HEK293 (cell line): ENCODE measurements around the gene CCND1.

Experiments
- CTCF ChIP-seq: fragments of 450-650 bp; formaldehyde crosslinking; IDR thresholded peaks from 2 replicates; pipeline ENCODE4 v1.5.1; 2016; ENCODE audit warnings: missing biosample characterization, missing genetic modification characterization
- REST ChIP-seq: fragments of 450-650 bp; formaldehyde crosslinking; IDR thresholded peaks from 2 replicates; pipeline ENCODE4 v1.5.1; 2016; ENCODE audit warnings: missing biosample characterization, missing genetic modification characterization
- YY1 ChIP-seq: fragments of 450-650 bp; formaldehyde crosslinking; IDR thresholded peaks from 2 replicates; pipeline ENCODE4 v1.5.1; 2018; ENCODE audit warnings: missing biosample characterization, missing genetic modification characterization
- ZBTB10 ChIP-seq: fragments of 450-650 bp; formaldehyde crosslinking; IDR thresholded peaks from 2 replicates; pipeline ENCODE4 v1.5.1; 2016; ENCODE audit warnings: missing biosample characterization, missing genetic modification characterization
- ZNF133 ChIP-seq: fragments of 450-650 bp; formaldehyde crosslinking; IDR thresholded peaks from 2 replicates; pipeline ENCODE4 v1.5.1; 2016; ENCODE audit warnings: missing biosample characterization, missing genetic modification characterization
- ZNF146 ChIP-seq: fragments of 450-650 bp; formaldehyde crosslinking; IDR thresholded peaks from 2 replicates; pipeline ENCODE4 v1.5.1; 2016; ENCODE audit warnings: missing biosample characterization, missing genetic modification characterization
- ZNF580 ChIP-seq: fragments of 450-650 bp; formaldehyde crosslinking; IDR thresholded peaks from 2 replicates; pipeline ENCODE4 v1.5.1; 2016; ENCODE audit warnings: missing biosample characterization, missing genetic modification characterization
- ZNF610 ChIP-seq: fragments of 450-650 bp; formaldehyde crosslinking; IDR thresholded peaks from 2 replicates; pipeline ENCODE4 v1.5.1; 2016; ENCODE audit warnings: missing biosample characterization, missing genetic modification characterization, borderline replicate concordance

- no peak for TF ChIP-seq ZNF610 (tag by site-specific recombination)
- no peak for TF ChIP-seq ZNF133 (tag by site-specific recombination)
- no peak for TF ChIP-seq ZBTB10
- no peak for TF ChIP-seq CTCF (tag by site-specific recombination)
- no peak for TF ChIP-seq ZNF146 (tag by site-specific recombination)
- TF ChIP-seq REST (tag by site-specific recombination): no peak
- TF ChIP-seq ZNF580: no peak
- TF ChIP-seq YY1 (tag by site-specific recombination): no peak
These were observed 1.1 kb upstream of the CCND1 start for GRCh38 chr11:69639831-69640230.
